ENCODE data around the gene OVCH1. TPM values are rescaled to one million over a fixed set of nuclear protein-coding genes. Genes with fewer than 3 reads are reported as not detected.

The OVCH1 gene
- total RNA-seq, 1 experiment from 2014 or later = not detected

- TF ChIP-seq, protein P1, sequence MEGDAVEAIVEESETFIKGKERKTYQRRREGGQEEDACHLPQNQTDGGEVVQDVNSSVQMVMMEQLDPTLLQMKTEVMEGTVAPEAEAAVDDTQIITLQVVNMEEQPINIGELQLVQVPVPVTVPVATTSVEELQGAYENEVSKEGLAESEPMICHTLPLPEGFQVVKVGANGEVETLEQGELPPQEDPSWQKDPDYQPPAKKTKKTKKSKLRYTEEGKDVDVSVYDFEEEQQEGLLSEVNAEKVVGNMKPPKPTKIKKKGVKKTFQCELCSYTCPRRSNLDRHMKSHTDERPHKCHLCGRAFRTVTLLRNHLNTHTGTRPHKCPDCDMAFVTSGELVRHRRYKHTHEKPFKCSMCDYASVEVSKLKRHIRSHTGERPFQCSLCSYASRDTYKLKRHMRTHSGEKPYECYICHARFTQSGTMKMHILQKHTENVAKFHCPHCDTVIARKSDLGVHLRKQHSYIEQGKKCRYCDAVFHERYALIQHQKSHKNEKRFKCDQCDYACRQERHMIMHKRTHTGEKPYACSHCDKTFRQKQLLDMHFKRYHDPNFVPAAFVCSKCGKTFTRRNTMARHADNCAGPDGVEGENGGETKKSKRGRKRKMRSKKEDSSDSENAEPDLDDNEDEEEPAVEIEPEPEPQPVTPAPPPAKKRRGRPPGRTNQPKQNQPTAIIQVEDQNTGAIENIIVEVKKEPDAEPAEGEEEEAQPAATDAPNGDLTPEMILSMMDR (IDR thresholded peaks at IDR 0.05 in 2 of 3, conservative IDR thresholded peaks at IDR 0.05 in 1 of 3; ENCODE audit: borderline replicate concordance in 1 of 3, insufficient read depth in 1 of 3, low read depth in 2 of 3, low read length in 2 of 3) = no peak
- TF ChIP-seq ELF1 (IDR thresholded peaks at IDR 0.05; ENCODE audit: borderline replicate concordance, low read depth) (peak; percentile 51), CBX3 (IDR thresholded peaks at IDR 0.05; ENCODE audit: low read depth) (peak; percentile 91; the same call in 1 of the 2 replicates), CEBPB (IDR thresholded peaks at IDR 0.05; ENCODE audit: low read depth) (no peak)
Measured at GRCh38 chr12:29380536-29381523, 116.7 kb downstream of the OVCH1 start, which contains the start of gene ERGIC2 (continued).

Other genes with a start within 250 kb of the OVCH1 start
- 71.1 TPM for gene ERGIC2, start 116.5 kb downstream of the OVCH1 start, total RNA-seq (2021; ENCODE audit: unreplicated experiment)

Measured in HCT116 (cell line).